PC-3 (cell line): ENCODE data around the gene FAM83F.

Experiments used
- EZH2 ChIP-seq: fragments of 300-600 bp; sonication (generic); IDR thresholded peaks from one replicate; pipeline ENCODE4 v1.6.1; 2017; ENCODE audit warnings: antibody characterized with exemption, mild to moderate bottlenecking, low read length; ENCODE audit not compliant: unreplicated experiment
- EZH2phosphoT487 ChIP-seq: fragments of 300-600 bp; sonication (generic); IDR thresholded peaks from 2 replicates; pipeline ENCODE4 v1.6.1; 2018; ENCODE audit warnings: mild to moderate bottlenecking, antibody characterized with exemption, low read length, borderline replicate concordance
- TF ChIP-seq, protein P1 (sequence below): fragments of 300-600 bp; sonication (generic); conservative IDR thresholded peaks from 2 replicates; pipeline ENCODE4 v1.5.1; 2017; ENCODE audit warnings: antibody characterized with exemption, low read depth, mild to moderate bottlenecking, low read length

DNA sequence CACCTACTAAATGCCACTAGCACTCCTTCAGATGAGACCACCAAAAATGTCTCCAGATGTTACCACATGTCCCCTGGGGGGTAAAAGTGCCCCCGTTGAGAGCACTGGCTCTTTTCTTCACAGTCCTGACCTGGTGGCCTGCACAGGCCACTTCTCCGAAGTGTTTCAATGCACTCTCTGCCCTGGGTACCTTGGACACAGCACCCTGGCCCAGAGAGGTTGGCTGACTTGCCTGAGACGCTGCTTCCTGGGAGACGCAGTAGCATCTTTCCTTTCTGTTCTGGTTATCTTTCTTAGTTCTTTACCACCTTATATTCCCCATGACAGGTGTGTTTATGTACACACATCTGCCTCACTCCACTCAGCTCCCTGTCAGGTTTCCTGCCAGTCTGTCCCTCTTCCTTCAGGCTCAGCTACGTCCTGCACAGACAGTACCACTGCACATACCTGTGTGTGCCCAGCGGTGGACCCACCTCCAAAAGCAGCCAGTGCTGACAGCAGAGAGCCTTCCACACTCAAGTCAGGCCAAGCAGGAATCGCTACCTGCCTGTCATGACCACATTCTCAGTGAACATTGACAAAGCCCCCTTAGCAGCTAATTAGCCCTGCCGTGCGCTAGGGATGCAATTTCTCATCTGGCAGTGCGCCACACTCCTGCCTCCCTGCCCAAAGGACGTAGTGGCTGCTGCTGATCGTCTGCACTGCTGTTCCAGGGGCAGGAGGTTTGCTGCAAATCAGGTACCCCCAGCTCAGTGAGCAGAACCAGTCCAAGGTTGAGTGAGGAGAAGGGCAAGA is 39.0 kb downstream of the FAM83F start:
- TF ChIP-seq, protein P1, sequence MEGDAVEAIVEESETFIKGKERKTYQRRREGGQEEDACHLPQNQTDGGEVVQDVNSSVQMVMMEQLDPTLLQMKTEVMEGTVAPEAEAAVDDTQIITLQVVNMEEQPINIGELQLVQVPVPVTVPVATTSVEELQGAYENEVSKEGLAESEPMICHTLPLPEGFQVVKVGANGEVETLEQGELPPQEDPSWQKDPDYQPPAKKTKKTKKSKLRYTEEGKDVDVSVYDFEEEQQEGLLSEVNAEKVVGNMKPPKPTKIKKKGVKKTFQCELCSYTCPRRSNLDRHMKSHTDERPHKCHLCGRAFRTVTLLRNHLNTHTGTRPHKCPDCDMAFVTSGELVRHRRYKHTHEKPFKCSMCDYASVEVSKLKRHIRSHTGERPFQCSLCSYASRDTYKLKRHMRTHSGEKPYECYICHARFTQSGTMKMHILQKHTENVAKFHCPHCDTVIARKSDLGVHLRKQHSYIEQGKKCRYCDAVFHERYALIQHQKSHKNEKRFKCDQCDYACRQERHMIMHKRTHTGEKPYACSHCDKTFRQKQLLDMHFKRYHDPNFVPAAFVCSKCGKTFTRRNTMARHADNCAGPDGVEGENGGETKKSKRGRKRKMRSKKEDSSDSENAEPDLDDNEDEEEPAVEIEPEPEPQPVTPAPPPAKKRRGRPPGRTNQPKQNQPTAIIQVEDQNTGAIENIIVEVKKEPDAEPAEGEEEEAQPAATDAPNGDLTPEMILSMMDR = no peak
- no peak for TF ChIP-seq EZH2
- no peak for TF ChIP-seq EZH2phosphoT487
